ENCODE results near the gene CKAP5. TPM values are rescaled to one million over a fixed set of nuclear protein-coding genes. Genes with fewer than 3 reads are reported as not detected.

CKAP5 gene
- total RNA-seq, 2 donors from 2014 or later = 34.7 to 37.1 TPM

GRCh38 chr11:46846510-46846830 is 390 bp upstream of the CKAP5 start:
- ATAC-seq (ENCODE audit: insufficient number of reproducible peaks, low FRiP score, low read depth) (no peak), DNase-seq (ENCODE audit: low spot score) (no peak)
- Histone ChIP-seq H3K27ac (no peak overlapping the region), H3K4me3 (peak overlapping the region; percentile 84), H3K9me3 (no peaks in the 10 kb centered on the region), H3K36me3 (no peaks in the 10 kb centered on the region), H3K4me1 (ENCODE audit: control insufficient read depth in 1 of 2, low read depth in 2 of 2) (peaks cover 10 to 20% of the 10 kb centered on the region in 2 donors), H3K27me3 (replicated peaks; ENCODE audit: insufficient read depth) (no peaks in the 10 kb centered on the region)
- TF ChIP-seq CTCF (IDR thresholded peaks at IDR 0.05) = no peak

- Histone ChIP-seq H3K9me3 (no peaks in the 10 kb centered on the region), H3K27ac (peak overlapping the region in 1 of 2 donors; percentile 70), H3K4me1 (ENCODE audit: control insufficient read depth in 1 of 2, low read depth in 2 of 2) (peaks cover 10 to 20% of the 10 kb centered on the region in 2 donors), H3K4me3 (peak overlapping the region; percentile 84), H3K36me3 (no peaks in the 10 kb centered on the region), H3K27me3 (replicated peaks; ENCODE audit: insufficient read depth) (no peaks in the 10 kb centered on the region)
- DNase-seq (ENCODE audit: low spot score) = no peak
- ATAC-seq (ENCODE audit: insufficient number of reproducible peaks, low FRiP score, low read depth) = no peak
- no peak for TF ChIP-seq CTCF (IDR thresholded peaks at IDR 0.05)
These were observed 690 bp downstream of the CKAP5 start for GRCh38 chr11:46845440-46845739.

- no peak for TF ChIP-seq CTCF (IDR thresholded peaks at IDR 0.05)
- DNase-seq (ENCODE audit: low spot score) (no peak), ATAC-seq (ENCODE audit: insufficient number of reproducible peaks, low FRiP score, low read depth) (no peak)
- no peak overlapping the region for H3K4me3 ChIP-seq
- no peaks in the 10 kb centered on the region for H3K36me3 ChIP-seq
- no peaks in the 10 kb centered on the region for H3K27me3 ChIP-seq (replicated peaks; ENCODE audit: insufficient read depth)
- H3K27ac ChIP-seq = no peak overlapping the region
- H3K9me3 ChIP-seq = no peaks in the 10 kb centered on the region
- H3K4me1 ChIP-seq (ENCODE audit: control insufficient read depth in 1 of 2, low read depth in 2 of 2) = peaks cover 8 to 12% of the 10 kb centered on the region in 2 donors
These were observed 6.0 kb downstream of the CKAP5 start for GRCh38 chr11:46840116-46840515.

GRCh38 chr11:46838501-46838900 is 7.6 kb downstream of the CKAP5 start:
- H3K4me3 ChIP-seq = no peak overlapping the region
- TF ChIP-seq CTCF (IDR thresholded peaks at IDR 0.05) = no peak
- H3K27ac ChIP-seq = no peak overlapping the region
- no peaks in the 10 kb centered on the region for H3K36me3 ChIP-seq
- no peaks in the 10 kb centered on the region for H3K4me1 ChIP-seq (ENCODE audit: control insufficient read depth in 1 of 2, low read depth in 2 of 2)
- ATAC-seq (ENCODE audit: insufficient number of reproducible peaks, low FRiP score, low read depth) = no peak
- DNase-seq (ENCODE audit: low spot score) = no peak
- no peaks in the 10 kb centered on the region for H3K27me3 ChIP-seq (replicated peaks; ENCODE audit: insufficient read depth)
- H3K9me3 ChIP-seq = no peaks in the 10 kb centered on the region

GRCh38 chr11:46837860-46838259 is 8.2 kb downstream of the CKAP5 start:
- DNase-seq (ENCODE audit: low spot score) (no peak), ATAC-seq (ENCODE audit: insufficient number of reproducible peaks, low FRiP score, low read depth) (no peak)
- Histone ChIP-seq H3K9me3 (no peaks in the 10 kb centered on the region), H3K27ac (no peak overlapping the region), H3K27me3 (replicated peaks; ENCODE audit: insufficient read depth) (no peaks in the 10 kb centered on the region), H3K4me3 (no peak overlapping the region), H3K36me3 (no peaks in the 10 kb centered on the region), H3K4me1 (ENCODE audit: control insufficient read depth in 1 of 2, low read depth in 2 of 2) (no peaks in the 10 kb centered on the region)
- TF ChIP-seq CTCF (IDR thresholded peaks at IDR 0.05) = no peak
